Hepatocyte (in vitro differentiated cells): ENCODE results near the gene SPSB1. TPM values are rescaled to one million over a fixed set of nuclear protein-coding genes. Genes with fewer than 3 reads are reported as not detected.

Source experiments
- DNase-seq: peaks from one replicate; pipeline ENCODE4 v3.0.0-alpha.2; 2016; ENCODE audit warnings: low spot score
- H2AFZ ChIP-seq: fragments of 200-600 bp; sonication (generic); 2 replicates; pipeline ENCODE4 v1.6.0; 2016; ENCODE audit warnings: antibody characterized with exemption, mild to moderate bottlenecking
- H3K27ac ChIP-seq: fragments of 200-600 bp; sonication (generic); 2 replicates; pipeline ENCODE4 v1.5.1; 2016; ENCODE audit warnings: mild to moderate bottlenecking
- H3K27me3 ChIP-seq: fragments of 200-600 bp; sonication (generic); 2 replicates; pipeline ENCODE4 v1.6.1; 2016
- H3K36me3 ChIP-seq: fragments of 200-600 bp; sonication (generic); replicated peaks from 2 replicates; pipeline ENCODE4 v1.5.1; 2016; ENCODE audit warnings: low read depth; ENCODE audit not compliant: insufficient read depth
- H3K4me1 ChIP-seq: fragments of 200-600 bp; sonication (generic); 2 replicates; pipeline ENCODE4 v1.5.1; 2016; ENCODE audit warnings: mild to moderate bottlenecking, moderate library complexity; ENCODE audit not compliant: insufficient read depth
- H3K4me2 ChIP-seq: fragments of 200-600 bp; sonication (generic); 2 replicates; pipeline ENCODE4 v1.6.0; 2016
- H3K4me3 ChIP-seq: fragments of 200-600 bp; sonication (generic); 2 replicates; pipeline ENCODE4 v1.5.1; 2016; ENCODE audit warnings: mild to moderate bottlenecking
- H3K79me2 ChIP-seq: fragments of 200-600 bp; sonication (generic); 2 replicates; pipeline ENCODE4 v1.6.0; 2017; ENCODE audit warnings: mild to moderate bottlenecking
- H3K9me2 ChIP-seq: fragments of 200-600 bp; sonication (generic); replicated peaks from 2 replicates; pipeline ENCODE4 v1.6.0; 2017; ENCODE audit warnings: mild to moderate bottlenecking; ENCODE audit not compliant: insufficient read depth
- H3K9me3 ChIP-seq: fragments of 200-600 bp; sonication (generic); 2 replicates; pipeline ENCODE4 v1.5.1; 2016; ENCODE audit warnings: low read depth, mild to moderate bottlenecking
- H4K20me1 ChIP-seq: fragments of 200-600 bp; sonication (generic); 2 replicates; pipeline ENCODE4 v1.6.0; 2016; ENCODE audit warnings: mild to moderate bottlenecking; ENCODE audit not compliant: insufficient read depth, poor library complexity, severe bottlenecking
- EZH2 ChIP-seq: fragments of 200-600 bp; sonication (generic); IDR thresholded peaks from 2 replicates; pipeline ENCODE4 v1.6.1; 2016; ENCODE audit warnings: antibody characterized with exemption, mild to moderate bottlenecking, borderline replicate concordance
- EZH2phosphoT487 ChIP-seq: fragments of 200-600 bp; sonication (generic); IDR thresholded peaks from one replicate; pipeline ENCODE4 v1.6.1; 2018; ENCODE audit warnings: antibody characterized with exemption, mild to moderate bottlenecking, low read depth, moderate library complexity; ENCODE audit not compliant: unreplicated experiment, severe bottlenecking
- WGBS: methylation state at CpG from one replicate; pipeline ENCODE4 v1.1.6; 2016; ENCODE audit warnings: low lambda C conversion rate; ENCODE audit errors: missing lambda C conversion rate; 5-methylcytosine and 5-hydroxymethylcytosine counted together
- polyA plus RNA-seq: library from polyadenylated mRNA; unstranded; fragments of >200 nt; fragmentation: Nextera tagmentation; extraction: Ambion mirVana; gene quantifications from 2 replicates; pipeline ENCODE4 v1.2.1, GENCODE V29; 2016
- total RNA-seq: library from RNA; depleted of rRNA; stranded (reverse); fragments of >200 nt; gene quantifications from 2 replicates; pipeline ENCODE4 v1.2.3, GENCODE V29; 2014
- TF ChIP-seq, protein P1 (sequence below): fragments of 200-600 bp; sonication (generic); IDR thresholded peaks from 2 replicates; pipeline ENCODE4 v1.5.1; 2016; ENCODE audit warnings: antibody characterized with exemption, mild to moderate bottlenecking; ENCODE audit not compliant: poor library complexity

SPSB1 gene
- total and polyA plus RNA-seq, 2 experiments from 2014 or later: 61.3 to 102 TPM

DNA sequence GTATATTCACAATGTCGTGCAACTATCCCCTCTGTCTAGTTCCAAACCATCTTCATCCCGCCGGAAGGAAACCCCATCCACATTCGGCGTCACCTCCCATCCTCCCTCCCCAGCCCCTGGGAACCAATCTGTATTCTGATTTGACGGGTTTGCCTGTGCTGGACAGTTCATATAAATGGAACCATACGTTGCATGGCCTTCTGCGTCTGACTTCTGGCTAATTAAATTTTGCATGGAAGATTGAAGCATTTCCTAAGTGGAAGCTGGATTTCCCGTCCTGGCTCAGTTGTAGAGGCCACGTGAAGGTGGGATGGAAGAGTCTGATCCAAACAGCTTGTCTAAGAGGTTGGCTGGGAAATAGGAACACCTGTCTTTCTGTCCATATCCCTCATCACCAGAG, 14.6 kb downstream of the SPSB1 start:
- no peak overlapping the region for H3K4me2 ChIP-seq
- no peak overlapping the region for H2AFZ ChIP-seq
- WGBS: 73% methylated on average over 10 of the region's 10 CpGs
- H3K9me3 ChIP-seq: no peaks in the 10 kb centered on the region
- H3K4me3 ChIP-seq: no peak overlapping the region
- H3K27me3 ChIP-seq: no peaks in the 10 kb centered on the region
- H3K4me1 ChIP-seq: peaks cover 33% of the 10 kb centered on the region
- peaks cover 98% of the 10 kb centered on the region for H3K79me2 ChIP-seq
- H3K9me2 ChIP-seq: no peaks in the 10 kb centered on the region
- H4K20me1 ChIP-seq: peaks cover 99% of the 10 kb centered on the region
- H3K27ac ChIP-seq: no peak overlapping the region
- TF ChIP-seq EZH2: no peak
- no peak for TF ChIP-seq EZH2phosphoT487
- TF ChIP-seq, protein P1, sequence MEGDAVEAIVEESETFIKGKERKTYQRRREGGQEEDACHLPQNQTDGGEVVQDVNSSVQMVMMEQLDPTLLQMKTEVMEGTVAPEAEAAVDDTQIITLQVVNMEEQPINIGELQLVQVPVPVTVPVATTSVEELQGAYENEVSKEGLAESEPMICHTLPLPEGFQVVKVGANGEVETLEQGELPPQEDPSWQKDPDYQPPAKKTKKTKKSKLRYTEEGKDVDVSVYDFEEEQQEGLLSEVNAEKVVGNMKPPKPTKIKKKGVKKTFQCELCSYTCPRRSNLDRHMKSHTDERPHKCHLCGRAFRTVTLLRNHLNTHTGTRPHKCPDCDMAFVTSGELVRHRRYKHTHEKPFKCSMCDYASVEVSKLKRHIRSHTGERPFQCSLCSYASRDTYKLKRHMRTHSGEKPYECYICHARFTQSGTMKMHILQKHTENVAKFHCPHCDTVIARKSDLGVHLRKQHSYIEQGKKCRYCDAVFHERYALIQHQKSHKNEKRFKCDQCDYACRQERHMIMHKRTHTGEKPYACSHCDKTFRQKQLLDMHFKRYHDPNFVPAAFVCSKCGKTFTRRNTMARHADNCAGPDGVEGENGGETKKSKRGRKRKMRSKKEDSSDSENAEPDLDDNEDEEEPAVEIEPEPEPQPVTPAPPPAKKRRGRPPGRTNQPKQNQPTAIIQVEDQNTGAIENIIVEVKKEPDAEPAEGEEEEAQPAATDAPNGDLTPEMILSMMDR: no peak
- H3K36me3 ChIP-seq: no peaks in the 10 kb centered on the region
- no peak for DNase-seq

DNA sequence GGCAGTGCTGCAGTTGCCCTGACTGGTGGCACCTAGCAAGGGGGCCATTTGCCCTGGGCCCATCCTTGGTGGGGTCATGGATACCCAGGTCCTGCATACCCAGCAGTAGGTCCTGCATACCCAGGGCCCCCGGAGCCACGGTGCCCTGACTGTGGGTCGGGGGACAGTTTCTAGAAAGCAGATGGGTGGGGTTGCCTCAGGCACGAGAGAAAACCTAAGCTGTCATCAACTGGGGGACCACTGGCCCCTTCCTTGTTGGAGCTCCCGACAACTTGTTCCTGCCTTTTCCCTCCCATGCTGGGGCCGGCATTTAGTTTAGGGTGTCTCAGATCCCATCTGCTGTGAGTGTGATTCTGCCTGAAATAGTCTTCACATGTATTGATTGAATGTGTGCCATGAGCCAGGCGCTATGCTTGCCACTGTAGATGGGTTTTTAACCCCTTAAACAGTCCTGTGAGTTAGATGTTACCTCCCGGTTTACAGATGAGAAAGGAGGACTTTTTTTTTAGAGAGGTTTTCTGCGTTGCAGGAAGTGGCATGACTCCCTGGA, 15.6 kb downstream of the SPSB1 start:
- no peak overlapping the region for H3K27ac ChIP-seq
- DNase-seq: no peak
- H3K4me1 ChIP-seq: peaks cover 23% of the 10 kb centered on the region
- peaks cover 100% of the 10 kb centered on the region for H4K20me1 ChIP-seq
- no peak for TF ChIP-seq EZH2
- TF ChIP-seq, protein P1: no peak
- no peak for TF ChIP-seq EZH2phosphoT487
- H3K9me3 ChIP-seq: no peaks in the 10 kb centered on the region
- no peak overlapping the region for H3K4me2 ChIP-seq
- H2AFZ ChIP-seq: no peak overlapping the region
- H3K36me3 ChIP-seq: no peaks in the 10 kb centered on the region
- no peak overlapping the region for H3K4me3 ChIP-seq
- WGBS: 90% methylated on average over 9 of the region's 9 CpGs
- H3K9me2 ChIP-seq: no peaks in the 10 kb centered on the region
- H3K27me3 ChIP-seq: no peaks in the 10 kb centered on the region
- H3K79me2 ChIP-seq: peaks cover 100% of the 10 kb centered on the region

DNA sequence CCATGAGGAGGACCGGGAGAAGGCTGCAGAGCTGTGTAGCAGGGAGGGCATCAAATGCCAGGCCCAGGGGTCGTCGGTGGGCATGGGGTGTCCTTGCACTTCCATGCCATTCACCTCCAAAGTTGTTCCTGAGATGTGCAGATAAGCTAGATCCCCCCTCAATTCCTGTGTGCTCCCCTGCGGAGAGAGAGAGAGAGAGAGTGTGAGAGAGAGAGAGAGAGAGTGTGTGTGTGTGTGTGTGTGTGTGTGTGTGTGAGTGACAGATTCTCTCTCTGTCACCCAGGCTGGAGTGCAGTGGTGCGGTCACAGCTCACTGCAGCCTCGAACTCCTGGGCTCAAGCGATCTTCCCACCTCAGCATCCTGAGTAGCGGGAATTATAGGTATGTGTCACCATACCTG, 16.4 kb downstream of the SPSB1 start:
- peaks cover 99% of the 10 kb centered on the region for H3K79me2 ChIP-seq
- peaks cover 99% of the 10 kb centered on the region for H4K20me1 ChIP-seq
- TF ChIP-seq EZH2phosphoT487: no peak
- TF ChIP-seq, protein P1: no peak
- no peak for TF ChIP-seq EZH2
- H3K36me3 ChIP-seq: no peaks in the 10 kb centered on the region
- H3K9me2 ChIP-seq: no peaks in the 10 kb centered on the region
- H3K4me3 ChIP-seq: no peak overlapping the region
- no peaks in the 10 kb centered on the region for H3K27me3 ChIP-seq
- H2AFZ ChIP-seq: no peak overlapping the region
- no peaks in the 10 kb centered on the region for H3K9me3 ChIP-seq
- H3K27ac ChIP-seq: no peak overlapping the region
- H3K4me2 ChIP-seq: no peak overlapping the region
- 93% methylated on average over 8 of the region's 8 CpGs for WGBS
- DNase-seq: no peak
- peaks cover 17% of the 10 kb centered on the region for H3K4me1 ChIP-seq
